ENCODE results near the gene MYLIP.
"Not testable (repeated sequence)": the region's sequence is repeated elsewhere in the genome, so short reads cannot be mapped to it uniquely, and the experiment has no call there.

Gene MYLIP

DNA sequence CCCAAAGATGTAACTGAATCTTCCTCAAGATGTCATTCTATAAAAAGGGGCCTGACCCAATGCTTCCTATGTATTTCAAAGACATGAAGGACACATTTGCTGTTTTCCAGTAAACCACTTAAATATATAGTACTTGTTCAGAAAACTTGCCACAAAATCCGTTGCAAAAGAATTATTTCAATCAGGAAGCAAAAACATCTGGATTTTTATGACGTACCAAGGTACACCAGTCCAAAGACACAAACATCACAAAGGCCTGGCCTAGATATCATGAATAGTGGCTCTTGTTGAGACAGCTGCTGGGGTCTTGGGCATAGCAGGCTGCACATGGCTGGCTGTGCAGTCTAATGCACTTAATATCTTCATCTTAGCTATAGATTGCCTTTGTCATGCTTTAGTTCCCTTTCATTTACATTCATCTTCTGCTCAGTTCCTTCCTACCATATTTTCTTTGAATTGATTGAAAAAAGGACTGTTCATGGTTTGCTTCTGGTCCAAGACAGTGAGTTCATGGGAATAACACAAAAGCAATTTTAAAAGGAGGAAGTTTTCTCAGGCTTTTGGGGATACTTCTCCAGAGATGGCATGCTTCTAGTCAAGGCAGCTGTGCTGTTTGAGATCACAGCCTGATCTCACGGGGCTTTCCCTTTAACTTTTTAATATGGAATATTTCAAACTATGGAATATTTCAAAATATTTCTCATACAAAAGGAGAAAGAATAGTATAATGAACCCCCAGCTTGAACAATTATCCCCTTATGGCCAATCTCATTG, 44.5 kb downstream of the MYLIP start:
- no peak for DNase-seq (ENCODE audit: low read depth in 3 of 3)

- no peak for DNase-seq (ENCODE audit: low read depth in 3 of 3)
These were observed 45.7 kb downstream of the MYLIP start for GRCh38 chr6:16174416-16175078.

DNA sequence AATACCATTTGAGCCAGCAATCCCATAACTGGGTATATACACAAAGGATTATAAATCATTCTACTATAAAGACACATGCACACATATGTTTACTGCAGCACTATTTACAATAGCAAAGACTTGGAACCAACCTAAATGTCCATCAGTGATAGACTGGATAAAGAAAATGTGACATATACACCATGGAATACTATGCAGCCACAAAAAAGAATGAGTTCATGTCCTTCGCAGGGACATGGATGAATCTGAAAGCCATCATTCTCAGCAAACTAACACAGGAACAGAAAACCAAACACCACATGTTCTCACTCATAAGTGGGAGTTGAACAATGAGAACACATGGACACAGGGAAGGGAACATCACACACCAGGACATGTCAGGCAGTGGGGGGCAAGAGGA, 47.7 kb downstream of the MYLIP start:
- not testable (repeated sequence) for DNase-seq (ENCODE audit: low read depth in 3 of 3)

- no peak for DNase-seq (ENCODE audit: low read depth in 3 of 3)
These were observed 49.0 kb downstream of the MYLIP start for GRCh38 chr6:16177881-16178280.

DNA sequence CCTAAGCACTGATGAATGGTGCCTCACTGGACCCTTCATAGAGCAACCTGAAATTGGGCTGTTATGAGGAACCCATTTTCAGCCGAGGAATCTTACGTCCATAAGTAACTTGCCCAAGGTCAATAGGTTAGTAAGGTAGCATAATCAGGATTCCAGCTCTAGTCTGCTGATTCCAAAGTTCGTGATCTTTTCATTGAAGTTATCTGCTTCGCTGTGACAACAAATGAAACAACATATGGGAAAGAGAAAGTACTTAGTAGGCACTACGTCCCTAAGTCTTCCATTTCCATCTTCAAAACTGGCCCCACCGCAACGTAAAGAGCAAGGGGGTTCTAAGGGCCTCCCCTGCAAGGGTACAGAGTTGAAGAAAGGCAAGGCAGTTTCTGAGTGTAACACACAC, 49.5 kb downstream of the MYLIP start:
- no peak for DNase-seq (ENCODE audit: low read depth in 3 of 3)

GRCh38 chr6:16179063-16179462, 50.2 kb downstream of the MYLIP start:
- DNase-seq (ENCODE audit: low read depth in 3 of 3): no peak

DNA sequence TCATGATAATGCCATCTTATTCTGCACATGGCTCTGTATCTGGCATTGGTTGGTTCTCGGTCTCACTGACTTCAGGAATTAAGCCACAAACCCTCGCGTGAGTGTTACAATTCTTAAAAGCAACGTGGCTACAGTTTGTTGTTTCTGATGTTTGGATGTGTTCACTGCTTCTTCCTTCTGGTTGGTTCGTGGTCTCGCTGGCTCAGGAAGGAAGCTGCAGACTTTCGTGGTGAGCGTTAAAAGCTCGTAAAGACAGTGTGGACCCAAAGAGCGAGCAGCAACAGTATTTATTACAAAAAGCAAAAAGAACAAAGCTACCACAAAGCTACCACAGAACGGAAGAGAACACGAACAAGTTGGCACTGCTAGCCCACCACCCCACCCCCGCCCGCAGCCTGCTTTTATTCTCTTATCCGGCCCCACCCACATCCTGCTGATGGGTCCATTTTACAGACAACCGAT, 51.1 kb downstream of the MYLIP start:
- DNase-seq (ENCODE audit: low read depth in 3 of 3): no peak

GRCh38 chr6:16180696-16181438, 52.0 kb downstream of the MYLIP start:
- no peak for DNase-seq (ENCODE audit: low read depth in 3 of 3)

GRCh38 chr6:16181439-16182297, 52.8 kb downstream of the MYLIP start:
- no peak for DNase-seq (ENCODE audit: low read depth in 3 of 3)

- DNase-seq (ENCODE audit: low read depth in 3 of 3): no peak
These were observed 54.3 kb downstream of the MYLIP start for GRCh38 chr6:16183187-16183664.

DNA sequence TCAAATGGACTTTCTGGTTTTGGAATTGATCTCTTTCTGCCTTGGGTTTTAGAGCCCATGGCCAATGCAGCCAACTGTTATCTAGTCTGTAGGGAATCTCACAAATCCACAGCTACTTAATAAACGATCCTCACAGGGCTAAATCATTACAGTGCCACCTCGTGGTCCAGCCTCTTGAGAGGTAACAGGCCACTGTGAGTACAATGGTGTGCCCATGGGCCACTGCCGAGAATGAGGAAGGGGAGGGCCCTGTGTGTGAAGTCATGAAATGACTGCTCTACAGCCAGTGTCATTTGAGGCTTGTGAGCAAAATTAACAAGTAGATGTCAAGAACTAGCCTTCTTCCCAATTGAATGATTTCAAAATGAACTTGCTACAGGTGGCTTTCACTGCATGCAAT, 55.2 kb downstream of the MYLIP start:
- DNase-seq (ENCODE audit: low read depth in 3 of 3): no peak

DNA sequence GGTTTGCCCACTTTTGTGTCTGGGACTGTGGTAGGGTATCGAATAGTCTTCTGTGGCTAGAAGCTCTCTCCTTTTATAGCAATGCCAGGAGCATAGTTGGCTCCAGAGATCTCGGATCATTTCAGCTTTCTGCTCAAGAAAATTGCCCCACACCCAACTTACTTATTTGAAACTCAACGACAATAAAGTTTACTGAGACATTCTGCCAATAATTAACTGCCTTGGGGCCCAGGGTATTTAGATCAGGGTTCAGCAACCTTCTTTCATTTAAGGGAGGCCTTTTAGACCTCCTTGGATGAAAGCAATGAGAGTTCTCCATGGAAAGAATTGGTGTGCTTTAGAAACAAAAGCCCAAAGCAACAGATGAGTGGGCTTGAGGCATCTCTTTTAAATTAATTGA, 55.7 kb downstream of the MYLIP start:
- DNase-seq (ENCODE audit: low read depth in 3 of 3): no peak

- DNase-seq (ENCODE audit: low read depth in 3 of 3): no peak
These were observed 58.3 kb downstream of the MYLIP start for GRCh38 chr6:16187176-16187575.

- DNase-seq (ENCODE audit: low read depth in 3 of 3): no peak
These were observed 61.3 kb downstream of the MYLIP start for GRCh38 chr6:16190214-16190613.

- no peak for DNase-seq (ENCODE audit: low read depth in 3 of 3)
These were observed 67.5 kb downstream of the MYLIP start for GRCh38 chr6:16196260-16196983.

GRCh38 chr6:16196984-16197546, 68.2 kb downstream of the MYLIP start:
- no peak for DNase-seq (ENCODE audit: low read depth in 3 of 3)

Measured in stimulated activated CD4-positive, alpha-beta T cell treated with anti-CD3 and anti-CD28 coated beads, TNF-alpha, amount 100 ng/mL, for 48 hours (primary cell).